Measurements from ENCODE around the gene LRP5.

DNA sequence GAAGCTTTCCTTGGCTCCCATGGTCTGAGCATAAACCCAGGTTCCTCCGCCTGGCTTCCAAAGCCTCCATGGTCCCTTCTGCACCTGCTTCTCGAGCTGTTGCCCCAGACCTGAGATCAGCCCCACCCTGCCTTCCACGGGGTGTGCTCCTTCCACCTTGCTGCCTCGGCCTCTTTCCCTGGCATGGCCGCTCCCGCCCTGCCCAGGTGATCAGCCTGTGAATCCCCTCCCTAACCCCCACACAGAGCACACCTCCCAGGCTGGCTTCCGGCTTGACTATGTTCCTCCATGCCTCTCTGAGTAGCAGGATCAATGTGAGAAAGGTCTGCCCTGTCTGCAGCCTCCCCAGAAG lies 145.5 kb downstream of the LRP5 start:
- TF ChIP-seq, protein P1, sequence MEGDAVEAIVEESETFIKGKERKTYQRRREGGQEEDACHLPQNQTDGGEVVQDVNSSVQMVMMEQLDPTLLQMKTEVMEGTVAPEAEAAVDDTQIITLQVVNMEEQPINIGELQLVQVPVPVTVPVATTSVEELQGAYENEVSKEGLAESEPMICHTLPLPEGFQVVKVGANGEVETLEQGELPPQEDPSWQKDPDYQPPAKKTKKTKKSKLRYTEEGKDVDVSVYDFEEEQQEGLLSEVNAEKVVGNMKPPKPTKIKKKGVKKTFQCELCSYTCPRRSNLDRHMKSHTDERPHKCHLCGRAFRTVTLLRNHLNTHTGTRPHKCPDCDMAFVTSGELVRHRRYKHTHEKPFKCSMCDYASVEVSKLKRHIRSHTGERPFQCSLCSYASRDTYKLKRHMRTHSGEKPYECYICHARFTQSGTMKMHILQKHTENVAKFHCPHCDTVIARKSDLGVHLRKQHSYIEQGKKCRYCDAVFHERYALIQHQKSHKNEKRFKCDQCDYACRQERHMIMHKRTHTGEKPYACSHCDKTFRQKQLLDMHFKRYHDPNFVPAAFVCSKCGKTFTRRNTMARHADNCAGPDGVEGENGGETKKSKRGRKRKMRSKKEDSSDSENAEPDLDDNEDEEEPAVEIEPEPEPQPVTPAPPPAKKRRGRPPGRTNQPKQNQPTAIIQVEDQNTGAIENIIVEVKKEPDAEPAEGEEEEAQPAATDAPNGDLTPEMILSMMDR (IDR thresholded peaks at IDR 0.05; ENCODE audit: insufficient read depth, low read depth, low read length) = no peak
- TF ChIP-seq EZH2 (IDR thresholded peaks at IDR 0.05; ENCODE audit: insufficient read depth, low read length) = no peak

All from astrocyte (in vitro differentiated cells and primary cell).